SIG-M5 treated with dmso at 0.1 percent for 504 hours (cell line): ENCODE data around the gene KIF26B.

Experiments
- DNase-seq: peaks from one replicate; lab custom pipeline; 2025; ENCODE audit not compliant: unreplicated experiment; lab: John Stamatoyannopoulos, UW

The KIF26B gene

DNA sequence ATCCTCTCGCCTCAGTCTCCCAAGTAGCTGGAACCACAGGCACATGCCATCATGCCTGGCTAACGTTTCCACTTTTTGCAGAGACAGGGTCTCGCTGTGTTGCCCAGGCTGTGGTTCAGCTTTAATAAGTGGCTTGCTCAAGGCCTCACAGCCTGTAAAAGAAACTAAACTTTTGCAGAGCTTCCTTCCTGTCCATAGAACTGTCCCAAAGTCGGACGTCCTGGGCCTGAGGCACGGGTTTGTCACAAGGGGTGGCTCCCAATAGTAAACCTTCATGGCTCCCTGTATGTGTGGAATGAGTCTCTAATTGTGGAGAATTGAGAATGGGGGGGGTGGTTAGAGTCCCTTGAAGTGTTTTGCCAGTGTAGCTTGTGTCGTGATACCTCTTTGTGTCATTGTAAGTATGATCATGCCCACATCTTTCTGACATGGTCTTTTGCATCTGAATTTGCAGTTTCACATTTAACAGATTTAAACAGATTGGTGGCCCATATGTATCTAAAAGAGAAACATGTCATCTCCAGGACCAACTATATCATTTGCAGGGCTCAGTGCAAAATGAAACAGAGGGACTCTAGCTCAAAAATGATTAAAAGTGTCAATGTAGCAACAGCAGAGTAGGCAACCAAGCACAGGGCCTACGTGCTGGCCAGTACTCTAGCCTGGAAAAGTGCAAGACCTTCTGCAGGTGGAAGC is 332.1 kb downstream of the KIF26B start:
- no peak for DNase-seq

DNA sequence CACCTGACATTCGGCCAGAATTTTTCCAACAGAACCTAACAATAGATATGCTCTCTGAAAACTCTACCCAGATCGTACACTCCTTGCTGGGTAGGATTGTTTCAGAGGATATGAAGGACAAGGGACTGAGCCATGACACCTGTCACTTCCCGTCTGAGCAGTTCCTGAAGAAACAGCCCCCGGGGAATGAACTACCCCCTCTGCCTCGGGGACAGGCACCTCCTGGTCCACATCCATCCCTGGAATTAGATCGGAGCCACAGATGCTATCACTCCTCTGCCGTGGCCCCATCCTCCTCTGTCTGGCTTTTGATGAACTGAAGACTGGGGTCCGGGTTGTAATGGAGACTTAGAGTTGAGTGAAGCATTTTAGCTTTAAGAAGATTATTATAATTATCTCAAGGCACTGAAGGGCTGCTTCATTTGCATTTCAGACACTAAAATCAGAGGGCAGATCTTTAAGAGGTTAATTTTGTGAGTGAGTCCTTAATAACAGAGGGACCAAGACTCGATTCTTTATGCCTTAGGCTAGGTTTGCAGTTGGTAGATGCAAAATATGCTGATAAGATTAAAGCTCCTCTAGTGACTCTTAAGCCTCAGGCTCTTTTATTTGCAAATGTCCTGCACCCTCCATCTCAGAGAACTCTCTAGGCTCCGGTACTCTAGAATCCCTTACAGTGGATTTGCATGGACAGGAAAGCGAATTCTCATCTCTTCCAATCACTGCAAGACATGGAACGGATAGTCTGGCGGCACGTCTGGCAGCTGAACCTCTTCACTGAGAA is 333.8 kb downstream of the KIF26B start:
- no peak for DNase-seq

DNA sequence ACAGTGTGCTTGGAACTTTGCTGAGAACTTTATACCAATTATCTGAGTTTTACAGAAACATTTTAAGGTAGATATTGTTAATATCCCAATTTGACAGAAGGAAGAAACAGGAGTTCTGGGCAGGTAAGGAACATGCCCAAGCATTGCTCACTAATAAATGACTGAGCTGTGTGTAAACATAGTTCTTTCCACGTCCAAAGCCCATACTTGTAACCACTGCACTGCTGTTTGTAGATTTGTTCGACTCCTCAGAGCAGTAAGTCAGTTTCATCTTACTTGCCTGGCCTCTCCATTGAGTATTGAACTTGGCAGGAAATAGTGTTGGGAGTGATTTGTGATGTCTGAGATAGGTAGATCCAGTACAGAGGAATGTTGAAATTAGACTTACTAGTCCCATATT is 335.1 kb downstream of the KIF26B start:
- DNase-seq, result no peak

DNA sequence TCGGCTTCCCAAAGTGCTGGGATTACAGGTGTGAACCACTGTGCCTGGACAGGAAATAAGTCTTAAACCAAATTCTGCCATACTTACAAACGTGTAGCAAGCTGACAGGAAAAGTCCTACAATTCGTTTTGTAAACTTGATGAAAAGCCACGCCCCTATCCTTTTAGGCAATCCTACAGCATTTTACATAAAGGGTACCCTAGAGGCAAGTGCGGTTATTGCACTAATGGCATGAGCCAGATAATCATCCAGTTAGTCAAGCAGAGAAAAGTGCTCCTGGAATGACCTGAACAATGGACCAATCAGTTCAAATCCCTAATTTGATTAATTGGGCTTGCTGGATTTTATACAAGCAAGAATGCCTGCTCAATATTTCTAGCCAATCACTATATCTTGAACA is 338.2 kb downstream of the KIF26B start:
- DNase-seq, result peak; percentile 63

DNA sequence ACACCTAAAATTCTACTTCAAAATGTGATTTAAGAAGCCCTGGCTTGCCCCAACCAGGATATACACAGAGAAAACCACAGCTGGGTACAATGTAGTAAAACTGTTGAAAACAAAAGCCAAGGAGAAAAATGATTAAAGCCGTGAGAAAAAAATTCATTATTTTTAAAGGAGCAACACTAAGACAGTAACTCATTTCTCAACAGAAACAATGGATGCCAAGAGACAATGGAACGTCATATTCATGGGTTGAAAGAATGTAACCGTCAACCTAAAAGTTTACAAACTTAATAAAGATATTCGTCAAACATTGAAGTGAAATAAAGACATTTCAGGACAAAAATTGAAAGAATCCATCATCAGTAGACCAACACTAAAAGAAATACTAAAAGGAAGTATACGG is 340.9 kb downstream of the KIF26B start:
- DNase-seq, result no peak

DNA sequence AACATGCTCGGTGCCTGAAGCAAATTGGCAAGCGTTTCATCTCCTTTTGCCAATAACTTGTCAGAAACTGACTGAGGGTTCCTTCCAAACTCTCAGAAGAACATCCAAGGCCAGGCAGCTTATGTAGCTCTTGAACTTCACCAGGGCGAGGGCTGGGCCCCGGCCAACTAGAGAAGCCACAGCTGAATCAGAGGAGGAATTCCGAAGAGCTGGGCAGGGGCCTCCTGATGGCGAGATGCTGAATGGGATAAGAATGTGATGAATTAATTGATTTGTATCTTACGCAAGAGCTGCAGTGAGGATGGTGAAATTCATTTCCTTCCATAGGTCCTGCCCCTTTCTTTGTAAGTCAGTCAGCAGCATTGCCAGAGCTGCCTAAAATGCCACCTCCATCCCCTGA is 345.8 kb downstream of the KIF26B start:
- DNase-seq, result peak; percentile 77

DNA sequence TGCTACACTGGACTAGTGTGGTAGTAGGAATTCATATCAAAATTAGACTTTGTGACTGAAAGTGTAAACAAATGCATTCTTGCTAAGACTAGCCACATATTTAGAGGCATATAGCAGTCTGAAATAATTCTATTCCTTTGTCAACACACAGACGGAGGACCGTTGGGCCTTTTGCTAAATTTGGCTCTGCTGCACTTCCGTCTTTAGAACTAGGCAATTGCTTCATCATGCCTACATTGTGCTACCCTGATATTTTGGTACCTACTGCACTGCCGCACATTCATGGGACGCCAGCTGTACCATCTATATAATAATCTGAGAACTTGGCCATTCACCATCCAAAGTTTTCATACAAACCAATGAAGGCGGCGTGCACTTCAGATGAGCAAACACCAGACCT is 346.8 kb downstream of the KIF26B start:
- DNase-seq, result peak; percentile 86

DNA sequence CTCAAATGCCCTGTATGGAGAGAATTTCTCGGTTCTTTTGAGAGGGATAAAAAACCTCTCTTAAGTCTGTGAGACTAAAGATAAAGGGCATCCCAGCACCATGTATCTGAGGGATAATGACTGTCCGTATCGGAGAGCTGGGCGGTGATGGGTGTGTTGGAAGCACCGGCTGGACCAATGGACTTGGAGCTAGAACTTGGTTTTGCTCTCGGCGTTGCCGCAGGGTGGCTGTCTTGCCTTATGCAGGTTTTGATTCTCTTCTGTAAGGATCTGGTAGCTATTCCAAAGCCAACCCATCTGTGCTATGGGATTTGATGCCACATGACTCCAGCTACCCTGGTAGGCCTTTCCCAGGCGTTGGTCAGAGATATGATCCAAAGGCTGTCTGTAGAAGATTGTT is 348.8 kb downstream of the KIF26B start:
- DNase-seq, result no peak

DNA sequence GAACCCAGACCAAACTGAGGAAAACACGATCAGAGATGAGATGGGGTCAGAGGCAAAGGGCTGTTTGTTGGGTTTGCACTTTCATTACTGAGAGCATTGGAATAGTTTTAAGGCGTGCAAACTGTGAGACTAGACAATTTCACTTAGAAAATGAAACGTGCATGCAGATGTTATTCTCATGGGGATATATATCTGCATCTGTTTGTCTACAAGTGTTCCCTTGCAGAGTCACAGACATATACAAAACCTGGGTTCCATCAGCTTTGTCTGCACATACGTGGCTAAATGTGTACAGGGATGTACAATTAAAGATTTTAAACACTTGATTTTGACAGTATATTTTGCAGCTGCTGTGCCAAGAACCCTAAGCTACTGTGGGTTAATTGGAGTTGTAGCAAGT is 355.4 kb downstream of the KIF26B start:
- DNase-seq, result no peak

DNA sequence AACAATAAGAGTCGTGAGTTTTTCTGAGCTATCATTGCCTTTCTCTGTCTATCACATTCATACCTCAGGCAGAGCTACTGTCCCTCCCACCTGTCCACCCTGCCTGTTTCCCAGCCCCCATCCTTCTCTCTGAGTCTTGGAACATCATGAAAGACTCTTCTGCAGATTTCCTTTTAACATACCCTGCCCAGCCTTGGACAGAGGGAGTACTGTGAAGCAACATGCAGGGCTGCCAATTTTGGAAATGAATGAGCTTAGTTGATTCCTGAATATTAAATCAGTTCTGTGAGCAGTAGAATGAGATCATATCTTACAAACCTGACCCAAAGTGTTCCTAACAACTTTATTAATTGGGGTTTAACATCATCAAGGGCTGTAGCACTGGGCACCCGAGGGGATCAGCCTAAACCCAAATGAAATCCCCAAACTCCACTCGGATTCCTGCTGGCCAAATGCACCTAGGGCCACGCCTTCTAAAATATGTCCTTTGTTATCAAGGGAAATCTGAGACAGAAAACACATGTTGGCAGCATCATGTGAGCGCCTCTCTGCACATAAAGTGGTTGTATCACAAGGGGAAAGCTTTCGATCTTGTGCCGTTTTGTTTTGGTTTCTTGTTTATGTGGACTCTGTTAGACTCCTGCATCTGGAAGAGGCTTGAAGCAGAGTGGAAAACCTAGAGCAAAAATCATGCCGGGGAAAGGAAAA is 357.6 kb downstream of the KIF26B start:
- no peak for DNase-seq

DNA sequence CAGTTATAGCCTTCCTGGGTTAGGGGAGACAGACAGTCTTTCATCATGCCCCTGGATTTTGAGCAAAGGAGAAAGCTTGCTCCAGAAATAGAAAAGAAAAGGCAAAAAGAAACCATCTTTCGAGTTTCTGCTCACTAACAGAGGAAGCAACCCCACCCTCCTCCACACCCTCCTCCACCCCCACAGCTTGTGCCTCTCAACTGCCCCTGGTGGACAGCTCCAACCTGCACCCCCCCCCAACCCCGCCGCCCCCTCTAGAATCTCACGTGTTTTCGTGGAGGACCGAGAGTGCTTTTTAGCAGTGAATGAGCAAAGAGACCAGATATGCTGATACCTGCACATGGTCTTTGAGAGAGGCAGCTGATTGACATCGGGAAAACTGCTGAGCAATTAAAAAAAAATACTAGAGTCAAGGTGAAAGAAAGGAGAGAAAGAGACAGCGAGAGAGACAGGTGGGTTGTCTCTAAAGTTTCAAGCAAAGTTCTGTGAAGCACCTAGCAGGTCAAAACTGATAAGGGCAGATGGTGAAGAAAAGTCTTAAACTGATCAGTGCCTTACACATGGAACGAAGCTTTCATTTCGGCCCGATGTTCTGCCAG is 358.3 kb downstream of the KIF26B start:
- DNase-seq, result peak; percentile 47

DNA sequence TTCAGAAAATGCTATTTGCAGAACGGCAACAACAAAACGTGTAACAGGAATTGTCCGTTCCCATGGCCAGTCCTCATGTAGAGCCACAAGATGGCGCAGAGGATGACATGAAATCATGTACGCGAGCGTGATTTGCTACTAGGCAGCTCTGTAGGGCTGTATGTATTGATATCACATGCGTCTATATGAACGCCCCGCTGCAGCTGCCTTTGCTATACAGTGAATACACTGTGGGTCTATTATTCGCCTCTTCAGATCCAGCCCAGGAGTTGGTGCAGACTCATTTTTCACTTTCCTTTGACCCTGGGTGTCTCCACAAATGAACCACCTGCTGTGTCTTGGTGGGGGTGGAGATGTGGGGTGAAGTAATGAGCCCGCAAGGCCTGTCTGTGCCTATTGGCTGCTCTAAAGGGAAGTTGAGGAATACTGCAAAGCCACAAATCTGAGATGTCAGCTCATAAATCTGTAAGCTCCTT is 361.5 kb downstream of the KIF26B start:
- peak; percentile 93 for DNase-seq

DNA sequence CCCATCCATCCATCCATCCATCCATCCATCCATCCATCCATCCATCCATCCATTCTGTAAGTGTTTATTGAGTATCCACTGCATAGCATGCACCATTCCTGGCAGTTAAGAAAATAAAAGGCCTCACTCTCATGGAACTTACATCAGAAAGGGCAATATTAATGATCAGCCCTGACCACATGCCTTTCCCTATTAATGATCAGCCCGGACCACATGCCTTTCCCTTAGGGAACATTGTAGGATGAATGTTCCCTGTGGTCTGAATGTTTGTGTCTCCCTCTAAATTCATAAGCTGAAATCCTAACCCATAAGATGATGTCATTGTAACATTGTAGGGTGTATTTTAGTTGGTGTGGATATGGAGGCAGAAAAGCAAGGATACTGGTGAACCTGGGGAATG is 365.8 kb downstream of the KIF26B start:
- no peak for DNase-seq

DNA sequence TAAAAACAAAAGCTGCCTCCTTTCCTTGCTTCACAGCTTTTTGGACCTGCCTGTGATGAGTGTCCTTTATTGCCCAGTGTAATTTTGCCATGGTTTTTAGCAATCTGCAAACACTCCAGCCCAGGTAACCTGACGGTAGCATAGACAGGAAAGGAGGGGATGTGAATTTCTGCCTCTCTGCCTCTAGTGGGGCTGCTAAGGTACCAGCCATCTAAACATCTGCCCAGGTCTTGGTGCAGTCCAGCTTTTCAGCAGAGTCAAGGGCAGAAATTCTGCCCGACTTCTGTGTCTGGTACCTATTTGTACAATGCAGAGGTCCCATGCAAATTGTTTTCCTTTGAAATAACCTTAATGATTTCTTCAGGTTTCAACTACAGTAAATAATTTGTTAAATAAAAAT is 371.4 kb downstream of the KIF26B start:
- DNase-seq, result no peak

DNA sequence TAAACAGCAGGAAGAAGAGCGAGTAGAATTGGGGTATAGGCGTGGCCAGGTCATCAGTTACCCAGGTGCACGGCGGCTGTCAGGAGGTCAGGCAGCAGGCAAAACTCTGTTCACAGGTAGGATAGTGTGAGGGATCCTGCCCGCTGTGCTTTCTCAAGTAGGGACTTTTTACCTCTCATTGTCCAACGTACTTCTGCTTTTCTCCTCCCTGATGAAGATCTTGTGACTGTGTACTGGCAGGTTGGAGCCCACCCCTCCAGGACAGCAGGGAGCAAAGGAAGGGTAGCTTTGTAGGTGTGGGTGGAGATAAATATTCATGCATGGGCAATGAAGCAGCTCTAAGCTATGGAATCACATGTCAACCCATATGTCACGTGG is 373.5 kb downstream of the KIF26B start:
- peak; percentile 10 for DNase-seq

DNA sequence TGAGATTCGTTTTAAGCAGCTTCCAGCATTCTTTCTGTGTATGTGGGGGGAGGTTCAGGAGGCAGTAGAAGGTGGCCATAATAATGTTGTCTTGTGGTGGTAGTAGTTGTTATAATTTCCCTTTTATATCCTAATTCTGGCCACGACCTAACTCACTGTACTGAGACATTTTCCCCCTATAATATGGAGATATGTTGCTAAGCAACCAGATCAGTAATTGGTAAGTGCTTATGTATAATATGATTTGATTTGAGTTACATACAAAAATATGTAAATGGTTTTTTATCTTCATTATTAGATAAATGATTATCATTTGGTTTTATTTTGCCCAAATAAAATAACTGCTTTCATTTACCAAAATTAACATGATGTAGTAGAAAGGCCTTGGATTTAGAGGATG is 376.2 kb downstream of the KIF26B start:
- no peak for DNase-seq

DNA sequence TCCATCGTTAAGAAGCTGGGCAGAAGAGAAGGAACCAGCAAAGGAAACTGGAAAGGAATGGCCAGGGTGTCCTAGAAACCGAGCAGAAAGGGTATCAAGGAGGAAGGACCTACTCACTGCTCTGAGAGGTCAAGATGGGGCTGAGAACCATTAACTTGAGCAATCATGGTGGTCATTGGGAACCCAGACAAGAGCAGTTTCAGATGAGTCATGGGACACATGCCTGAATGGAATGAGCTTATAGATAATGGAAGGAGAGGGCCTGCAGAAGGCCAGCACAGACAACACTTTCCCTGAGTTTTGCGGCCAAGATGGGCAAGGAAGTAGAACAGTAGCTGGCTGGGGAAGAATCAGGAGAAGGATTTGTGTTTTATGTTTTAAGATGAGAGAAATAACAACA is 383.2 kb downstream of the KIF26B start:
- DNase-seq, result no peak

DNA sequence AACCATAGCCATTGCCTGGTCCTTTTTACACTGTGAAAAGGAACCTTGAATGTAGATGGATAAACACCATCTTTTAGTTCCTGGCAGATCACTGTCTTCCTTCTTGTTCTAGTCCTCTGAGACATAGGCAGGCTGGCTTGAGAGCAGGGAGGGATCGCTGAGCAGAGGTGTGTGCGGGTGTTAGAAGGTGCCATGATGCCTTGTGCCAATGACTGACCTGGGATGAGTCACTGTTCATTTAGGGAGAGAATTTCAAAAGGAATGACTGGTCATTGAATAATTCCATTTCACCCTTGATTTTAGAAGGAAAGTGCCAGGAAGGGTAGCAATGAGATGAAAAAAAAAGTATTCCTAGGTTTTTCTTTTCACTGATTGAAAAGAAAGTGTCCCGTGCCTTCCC is 383.9 kb downstream of the KIF26B start:
- DNase-seq, result no peak

DNA sequence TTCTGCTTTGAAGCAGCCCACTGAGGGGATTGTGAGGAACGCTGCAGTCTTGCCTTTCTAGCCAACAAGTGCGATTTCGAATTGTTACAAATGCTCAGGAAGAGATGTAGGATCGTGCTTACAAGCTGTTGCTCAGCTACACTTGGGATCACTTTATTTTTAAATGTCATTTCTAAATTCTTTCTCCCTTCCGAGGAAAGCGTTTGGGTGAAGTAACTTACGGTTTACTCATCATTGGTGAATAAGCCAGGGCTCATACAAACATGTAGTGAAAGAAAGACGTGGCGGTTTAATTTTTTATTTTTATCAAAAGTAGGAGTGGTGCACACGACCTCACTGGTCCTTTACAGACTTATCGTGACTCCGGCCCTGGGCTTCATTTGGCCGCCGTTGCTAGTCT is 386.6 kb downstream of the KIF26B start:
- DNase-seq, result no peak

DNA sequence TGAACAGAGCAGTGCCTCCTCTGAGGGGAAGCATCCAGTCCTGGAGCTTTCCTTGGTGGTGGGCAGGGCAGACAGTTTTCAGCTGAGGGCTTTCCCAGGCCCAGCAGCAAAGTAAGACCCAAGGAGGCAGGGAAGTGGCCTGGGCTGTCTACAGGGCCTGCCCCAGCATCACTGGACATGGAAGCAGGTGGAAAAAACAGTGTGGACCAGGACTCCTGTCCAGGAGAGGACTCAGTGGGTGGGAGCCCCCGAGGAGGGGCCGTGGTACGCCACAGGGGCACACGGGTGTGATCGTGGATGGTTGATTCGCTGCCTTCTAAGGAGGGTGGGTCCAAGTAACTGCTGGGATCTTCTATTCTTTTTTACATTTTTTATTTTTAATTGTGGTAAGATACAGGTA is 387.6 kb downstream of the KIF26B start:
- no peak for DNase-seq

DNA sequence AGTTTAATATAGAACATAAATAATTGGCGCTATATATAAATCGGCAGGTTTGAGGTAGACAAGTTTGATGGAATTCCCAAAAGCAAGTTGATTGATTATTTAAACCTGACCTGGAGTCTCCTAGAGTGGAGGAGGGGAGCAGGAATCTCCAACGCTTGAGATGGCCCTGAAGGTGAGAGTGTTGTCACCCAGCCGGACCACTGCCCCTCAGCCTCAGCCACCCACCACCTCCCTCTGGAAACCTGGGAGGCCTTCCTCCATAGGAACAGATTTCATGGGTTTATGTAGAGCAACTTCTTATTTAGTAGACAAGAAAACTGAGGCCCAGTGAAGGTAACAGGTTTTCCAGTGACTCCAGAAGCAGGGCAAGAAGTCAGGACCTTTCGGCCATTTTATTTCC is 389.5 kb downstream of the KIF26B start:
- no peak for DNase-seq

DNA sequence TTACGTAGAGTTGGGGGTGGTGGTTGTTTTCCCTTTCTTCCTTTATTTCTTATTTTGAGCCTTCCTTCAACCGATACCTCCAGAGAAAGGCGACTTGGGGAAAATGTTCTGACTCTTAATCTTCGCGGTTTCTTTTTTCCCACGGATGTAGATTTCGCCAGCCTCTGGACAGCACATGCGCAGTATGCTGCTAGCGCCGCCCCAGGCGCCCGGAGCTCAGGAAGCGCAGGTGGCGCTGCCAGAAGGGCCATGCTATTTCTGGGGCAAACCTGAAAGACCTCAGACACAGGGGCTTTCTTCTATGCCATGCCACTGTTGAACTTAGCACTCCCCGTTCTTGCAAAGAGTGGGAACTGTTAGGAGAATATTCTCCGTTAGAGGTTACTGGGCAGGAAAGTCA is 392.1 kb downstream of the KIF26B start:
- no peak for DNase-seq
